DMS114 treated with DMSO at 0.1 percent for 48 hours (cell line): ENCODE results near the gene TK1.
"Not testable (repeated sequence)": the region's sequence is repeated elsewhere in the genome, so short reads cannot be mapped to it uniquely, and the experiment has no call there.

Experiments
- DNase-seq: peaks from one replicate; lab custom pipeline; 2025; ENCODE audit not compliant: unreplicated experiment; lab: John Stamatoyannopoulos, UW

TK1 gene

GRCh38 chr17:78186692-78187595 is at the start of gene TK1, which contains the start of gene AFMID:
TK1 (minus strand) TSS chr17:78187052; CDS start chr17:78186994, 58 bp downstream.
AFMID (plus strand) TSS chr17:78187362; CDS start chr17:78187371, 9 bp downstream.
- DNase-seq: peak; percentile 90

DNA sequence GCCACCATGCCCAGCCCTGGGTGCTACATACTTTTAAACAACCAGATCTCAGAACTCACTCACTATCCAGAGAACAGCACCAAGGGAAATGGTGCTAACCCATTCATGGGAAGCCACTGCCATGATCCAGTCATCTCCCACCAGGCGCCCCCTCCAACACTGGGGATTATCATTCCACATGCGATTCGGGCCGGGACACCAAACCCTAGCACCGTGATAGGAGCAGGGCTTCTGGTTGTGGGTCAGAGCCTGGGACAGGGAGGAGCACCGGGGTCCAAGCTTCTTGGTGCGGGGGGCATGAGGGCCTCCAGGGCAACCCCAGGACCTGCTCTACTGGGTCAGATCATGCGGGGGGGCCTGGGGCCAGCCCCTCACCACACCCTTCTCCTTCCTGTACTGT is 49.0 kb upstream of the TK1 start:
- DNase-seq: no peak

DNA sequence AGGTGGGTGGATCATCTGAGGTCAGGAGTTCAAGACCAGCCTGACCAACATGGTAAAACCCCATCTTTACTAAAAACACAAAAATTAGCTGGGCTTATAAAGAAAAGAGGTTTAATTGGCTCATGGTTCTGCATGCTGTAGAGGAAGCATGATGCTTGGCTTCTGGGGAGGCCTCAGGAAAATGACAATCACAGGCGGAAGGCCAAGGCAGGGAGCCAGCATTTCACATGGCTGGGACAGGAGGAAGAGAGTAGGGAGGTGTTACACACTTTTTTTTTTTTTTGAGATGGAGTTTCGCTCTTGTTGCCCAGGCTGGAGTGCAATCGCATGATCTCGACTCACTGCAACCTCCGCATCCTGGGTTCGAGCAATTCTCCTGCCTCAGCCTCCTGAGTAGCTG is 48.2 kb upstream of the TK1 start:
- not testable (repeated sequence) for DNase-seq

DNA sequence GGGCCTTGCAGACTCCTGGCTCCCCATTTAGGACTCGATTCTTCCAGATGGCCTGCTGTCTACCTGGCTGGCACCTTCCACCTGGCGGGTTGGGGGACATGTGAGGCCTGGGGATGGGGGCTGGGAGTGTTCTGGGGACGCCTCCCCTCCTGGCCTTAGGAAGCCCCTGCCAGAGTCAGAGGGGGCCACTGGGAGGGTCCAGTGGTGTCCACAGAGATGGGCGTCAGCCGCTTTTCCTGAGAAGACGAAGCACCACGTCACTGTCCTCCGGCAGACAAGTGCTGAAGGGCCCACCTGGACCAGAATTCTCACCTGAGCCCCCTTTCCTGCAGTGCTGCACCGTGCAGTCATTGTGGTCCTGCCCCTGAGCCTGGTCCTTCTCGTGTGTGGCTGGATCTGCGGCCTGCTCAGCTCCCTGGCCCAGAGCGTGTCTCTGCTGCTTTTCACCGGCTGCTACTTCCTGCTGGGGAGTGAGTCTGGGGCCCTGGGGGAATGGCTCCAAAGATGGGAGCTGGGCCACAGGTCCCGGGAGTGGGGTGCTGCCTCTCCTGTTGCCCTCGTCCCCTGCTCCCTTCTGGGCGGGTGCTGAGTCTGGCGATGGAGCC is 47.5 kb upstream of the TK1 start:
- no peak for DNase-seq

DNA sequence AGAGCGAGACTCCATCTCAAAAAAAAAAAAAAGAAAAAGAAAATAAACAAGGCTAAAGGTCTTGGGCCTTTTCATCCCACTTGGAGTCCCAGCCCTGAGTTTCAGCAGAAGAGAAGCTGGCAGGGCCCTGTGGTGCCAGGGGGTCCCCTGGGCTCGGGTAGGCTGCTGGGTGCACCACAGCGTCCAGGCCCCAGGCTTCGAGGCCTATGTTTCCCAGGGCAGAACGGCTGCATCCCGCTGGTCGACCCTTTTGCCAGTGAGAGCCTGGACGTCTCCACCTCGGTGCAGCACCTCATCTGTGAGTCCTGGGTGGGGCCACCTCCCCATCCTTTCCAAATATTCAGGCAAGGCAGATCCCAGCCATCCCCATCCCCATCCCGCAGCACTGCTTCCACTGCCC is 46.8 kb upstream of the TK1 start:
- no peak for DNase-seq

DNA sequence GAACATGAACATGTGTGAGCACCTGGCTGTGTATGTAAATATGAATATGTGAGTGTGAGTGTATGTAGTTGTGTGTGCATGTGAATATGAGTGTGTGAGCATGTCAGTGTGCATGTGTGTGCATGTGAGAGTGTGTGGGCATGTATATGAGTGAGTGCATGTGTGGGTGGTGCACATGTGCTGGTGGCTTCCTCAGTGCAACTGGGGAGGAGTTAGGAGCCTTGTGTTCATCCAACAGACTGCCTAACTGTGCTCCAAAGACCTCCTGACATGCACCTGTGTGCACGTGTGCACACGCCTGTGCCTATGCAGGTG is 46.0 kb upstream of the TK1 start:
- no peak for DNase-seq

DNA sequence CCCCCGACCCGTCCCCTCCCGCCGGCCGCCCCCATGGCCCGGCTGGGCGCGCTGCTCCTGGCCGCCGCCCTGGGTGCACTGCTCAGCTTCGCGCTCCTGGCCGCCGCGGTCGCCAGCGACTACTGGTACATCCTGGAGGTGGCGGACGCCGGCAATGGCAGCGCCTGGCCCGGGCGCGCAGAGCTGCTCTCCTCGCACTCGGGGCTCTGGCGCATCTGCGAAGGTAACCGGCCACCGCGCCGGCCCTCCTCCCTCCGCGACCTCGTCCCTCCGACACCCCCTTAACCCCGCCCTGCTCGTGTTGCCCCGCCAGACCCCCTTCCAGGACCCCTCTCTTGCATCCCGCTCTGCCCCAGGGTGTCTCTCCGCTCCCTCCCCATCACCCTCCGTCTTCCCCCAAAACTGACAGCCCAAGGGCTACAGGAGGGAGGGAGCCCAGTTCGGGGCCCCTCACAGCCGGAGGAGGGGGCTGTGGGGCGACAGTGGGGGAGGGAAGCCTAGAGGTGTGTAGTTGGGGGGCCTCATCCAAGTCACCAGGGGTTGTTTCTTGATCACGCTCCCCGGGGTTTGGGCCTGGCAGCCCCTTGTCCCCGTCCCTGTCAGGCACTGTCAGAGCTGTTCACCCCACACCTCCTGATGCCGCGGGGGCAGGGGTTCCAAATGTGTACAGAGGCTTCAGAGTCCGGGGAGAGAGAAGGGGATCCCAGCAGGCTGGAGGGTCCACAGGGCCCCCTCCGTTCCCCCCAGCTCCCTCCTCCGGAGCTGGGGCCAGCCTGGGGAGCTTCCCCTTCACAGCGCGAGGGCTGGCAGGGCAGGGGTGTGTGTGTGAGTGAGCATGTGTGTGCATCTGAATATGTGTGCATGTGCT is 45.4 kb upstream of the TK1 start:
- DNase-seq: no peak

DNA sequence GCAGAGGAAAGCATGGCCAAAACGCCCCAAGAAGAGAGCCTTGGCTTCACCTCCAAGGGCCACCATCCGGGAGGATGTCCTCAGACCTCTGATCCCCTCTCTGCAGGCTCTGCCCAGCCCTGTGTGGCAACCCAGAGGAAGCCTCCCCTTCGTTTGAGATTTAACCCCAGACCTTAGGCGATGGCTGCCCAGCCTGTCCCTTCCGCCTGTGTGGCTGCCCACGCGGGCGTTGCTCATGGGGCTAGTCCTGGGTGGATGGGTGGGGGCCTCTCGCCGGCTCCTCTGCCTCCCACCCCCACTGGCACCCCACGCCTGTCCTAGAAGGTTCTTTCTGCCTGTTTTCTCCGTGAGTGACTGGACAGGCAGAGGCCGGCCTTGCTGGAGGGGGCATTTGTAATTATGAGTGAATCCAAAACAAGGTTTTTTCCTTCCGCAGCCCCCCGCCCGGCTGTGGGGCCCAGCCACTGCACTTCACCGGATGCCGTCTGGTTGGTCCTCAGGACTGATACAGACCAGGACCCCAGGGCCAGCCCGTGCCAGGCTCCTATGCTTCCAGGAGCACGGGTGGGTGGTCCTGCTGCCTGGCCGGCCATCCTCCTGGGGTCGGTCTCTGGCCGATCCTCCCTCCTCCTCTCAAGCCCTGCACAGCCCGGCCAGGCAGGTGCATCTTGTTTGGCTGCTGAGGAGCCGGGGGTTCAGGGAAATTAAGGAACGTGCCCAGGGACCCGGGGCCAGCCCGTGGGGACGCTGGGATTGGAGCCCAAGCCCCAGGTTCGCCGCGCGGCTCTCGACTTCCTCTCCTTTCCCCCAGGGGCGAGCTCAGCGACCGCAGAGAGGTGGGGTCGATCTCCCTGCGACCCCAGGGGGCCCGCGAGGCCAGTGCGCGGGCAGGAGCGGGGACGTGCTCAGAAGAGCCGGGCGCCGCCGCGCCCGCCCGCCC is 44.4 kb upstream of the TK1 start, which contains the start of gene TMEM235:
TMEM235 (plus strand) TSS at position 636 of the 940 bp plus-strand sequence. CDS start 393 bp downstream, outside the sequence.
- DNase-seq: no peak

GRCh38 chr17:78230252-78230962 is 43.6 kb upstream of the TK1 start:
- DNase-seq: no peak

DNA sequence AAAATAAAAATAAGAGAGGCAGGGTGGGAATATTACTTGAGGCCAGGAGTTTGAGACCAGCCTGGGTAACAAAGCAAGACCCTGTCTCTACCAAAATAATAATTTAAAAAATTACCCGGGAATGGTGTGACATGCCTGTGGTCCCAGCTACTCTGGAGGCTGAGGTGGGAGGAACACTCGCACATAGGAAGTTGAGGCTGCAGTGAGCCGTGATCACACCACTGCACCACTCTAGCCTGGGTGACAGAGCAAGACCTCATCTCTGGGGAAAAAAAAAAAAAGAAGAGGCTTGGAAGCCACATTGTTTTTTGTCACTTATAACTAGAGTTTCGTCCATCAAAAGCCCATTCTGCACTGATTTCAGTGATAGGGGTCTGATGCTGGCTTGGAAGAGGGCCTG is 41.3 kb upstream of the TK1 start:
- no peak for DNase-seq

GRCh38 chr17:78227455-78227916 is 40.6 kb upstream of the TK1 start:
- DNase-seq: no peak

- no peak for DNase-seq
Measured at GRCh38 chr17:78226759-78227454, 40.1 kb upstream of the TK1 start.

GRCh38 chr17:78226055-78226758 is 39.4 kb upstream of the TK1 start:
- DNase-seq: no peak

- DNase-seq: no peak
Measured at GRCh38 chr17:78225088-78225865, 38.4 kb upstream of the TK1 start.

DNA sequence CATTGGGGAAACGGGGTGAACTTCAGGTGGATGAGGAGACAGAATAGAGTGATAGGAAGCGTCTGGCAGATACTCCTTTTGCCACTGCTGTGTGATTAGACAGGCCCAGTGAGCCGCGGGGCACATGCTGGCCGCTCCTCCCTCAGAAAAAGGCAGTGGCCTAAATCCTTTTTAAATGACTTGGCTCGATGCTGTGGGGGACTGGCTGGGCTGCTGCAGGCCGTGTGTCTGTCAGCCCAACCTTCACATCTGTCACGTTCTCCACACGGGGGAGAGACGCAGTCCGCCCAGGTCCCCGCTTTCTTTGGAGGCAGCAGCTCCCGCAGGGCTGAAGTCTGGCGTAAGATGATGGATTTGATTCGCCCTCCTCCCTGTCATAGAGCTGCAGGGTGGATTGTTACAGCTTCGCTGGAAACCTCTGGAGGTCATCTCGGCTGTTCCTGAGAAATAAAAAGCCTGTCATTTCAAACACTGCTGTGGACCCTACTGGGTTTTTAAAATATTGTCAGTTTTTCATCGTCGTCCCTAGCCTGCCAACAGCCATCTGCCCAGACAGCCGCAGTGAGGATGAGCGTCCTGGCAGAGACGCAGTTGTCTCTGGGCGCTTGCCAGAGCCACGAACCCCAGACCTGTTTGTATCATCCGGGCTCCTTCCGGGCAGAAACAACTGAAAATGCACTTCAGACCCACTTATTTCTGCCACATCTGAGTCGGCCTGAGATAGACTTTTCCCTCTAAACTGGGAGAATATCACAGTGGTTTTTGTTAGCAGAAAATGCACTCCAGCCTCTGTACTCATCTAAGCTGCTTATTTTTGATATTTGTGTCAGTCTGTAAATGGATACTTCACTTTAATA is 37.6 kb upstream of the TK1 start:
- no peak for DNase-seq

DNA sequence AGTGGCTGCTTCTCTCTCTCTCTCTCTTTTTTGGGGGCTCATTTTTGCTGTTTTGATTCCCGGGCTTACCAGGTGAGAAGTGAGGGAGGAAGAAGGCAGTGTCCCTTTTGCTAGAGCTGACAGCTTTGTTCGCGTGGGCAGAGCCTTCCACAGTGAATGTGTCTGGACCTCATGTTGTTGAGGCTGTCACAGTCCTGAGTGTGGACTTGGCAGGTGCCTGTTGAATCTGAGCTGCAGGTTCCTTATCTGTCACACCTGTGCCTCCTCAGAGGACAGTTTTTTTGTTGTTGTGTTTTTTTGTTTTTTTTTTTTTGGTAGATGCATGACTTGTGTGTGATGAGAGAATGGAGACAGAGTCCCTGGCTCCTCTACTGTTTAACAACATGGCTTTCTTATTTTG is 36.9 kb upstream of the TK1 start:
- no peak for DNase-seq

GRCh38 chr17:78223061-78223460 is 36.2 kb upstream of the TK1 start:
- no peak for DNase-seq
